ENCODE measurements around the gene CFAP206. TPM values are rescaled to one million over a fixed set of nuclear protein-coding genes. Genes with fewer than 3 reads are reported as not detected.
A peak's percentile ranks its signal among the peaks of the same experiment; 100 is the strongest.
"Not testable (repeated sequence)": the region's sequence is repeated elsewhere in the genome, so short reads cannot be mapped to it uniquely, and the experiment has no call there.

The CFAP206 gene
- total RNA-seq, 1 donor from 2014 or later, result 5.1 TPM

DNA sequence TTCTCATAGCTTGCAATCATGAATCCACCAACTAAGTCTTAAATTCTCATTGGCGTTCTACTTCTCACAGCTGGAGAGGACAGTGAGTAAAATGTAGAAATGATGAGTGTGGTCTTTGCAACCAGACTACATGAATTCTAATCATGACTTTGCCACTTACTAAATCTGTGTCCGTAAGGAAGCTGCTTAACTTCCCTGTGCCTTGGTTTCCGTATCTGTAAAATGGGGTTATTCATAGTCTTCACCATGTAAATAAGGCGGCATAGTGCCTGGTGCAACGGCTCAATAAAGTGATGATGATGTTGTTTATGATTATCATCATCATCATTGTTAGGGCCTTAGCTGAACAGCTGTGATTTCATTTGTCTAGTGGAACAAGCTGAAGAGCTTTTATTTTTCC, 12.6 kb downstream of the CFAP206 start:
- DNase-seq (ENCODE audit: low spot score), result no peak

DNA sequence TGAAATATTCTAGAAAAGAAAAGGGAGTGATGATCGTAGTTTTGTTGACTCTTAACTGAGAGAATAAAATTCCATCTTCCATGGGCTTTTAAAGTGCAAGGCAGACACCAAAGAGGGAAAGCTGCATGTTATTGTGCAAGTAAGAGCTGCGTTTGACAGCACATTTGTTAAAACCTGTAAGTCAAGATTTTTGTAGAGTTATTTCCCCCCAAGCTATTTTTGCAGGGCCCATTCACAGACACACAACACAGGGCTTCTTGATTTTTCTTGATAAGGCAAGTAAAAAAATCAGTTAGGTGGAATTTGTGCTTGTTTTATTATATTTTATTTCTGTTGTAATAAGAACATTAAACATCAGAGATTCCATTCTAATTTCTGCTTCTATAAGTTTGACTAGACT, 13.8 kb downstream of the CFAP206 start:
- DNase-seq (ENCODE audit: low spot score), result peak; percentile 79

DNA sequence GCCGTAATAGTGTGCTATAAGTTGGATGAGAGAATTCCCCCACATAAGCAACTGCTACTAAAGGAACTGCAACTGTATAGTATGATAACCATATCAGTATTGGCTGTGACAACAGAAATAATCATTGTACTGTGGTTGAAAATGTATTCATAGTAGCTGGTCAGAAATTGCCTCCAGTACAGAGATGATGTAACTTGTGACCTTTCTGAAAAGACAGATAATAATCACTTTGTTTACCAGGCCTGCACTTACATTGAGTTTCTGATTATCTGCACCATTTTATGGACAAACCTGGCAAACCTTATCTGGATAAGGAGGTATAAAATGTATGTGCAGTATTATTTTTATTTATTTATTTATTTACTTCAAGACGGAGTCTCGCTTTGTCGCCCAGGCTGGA, 19.0 kb downstream of the CFAP206 start:
- no peak for DNase-seq (ENCODE audit: low spot score)

DNA sequence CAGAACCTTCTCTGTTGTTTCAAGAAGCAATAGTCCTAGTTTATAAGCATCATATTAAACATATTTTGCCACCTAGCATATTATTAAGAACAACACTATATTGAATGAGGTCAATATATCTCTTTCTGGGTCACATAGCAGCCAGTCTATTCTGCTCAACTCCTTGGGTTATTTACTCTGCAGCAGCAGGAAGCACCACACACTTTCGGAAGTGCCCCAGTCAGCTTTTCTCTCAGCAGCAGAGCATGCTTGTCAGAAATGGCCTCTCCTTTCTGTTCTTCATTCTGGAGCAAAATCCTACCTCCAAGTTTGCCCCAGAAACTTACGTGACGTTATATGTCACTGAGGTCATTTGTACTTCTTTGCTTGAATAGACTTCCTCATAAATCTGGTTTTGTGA, 22.7 kb downstream of the CFAP206 start:
- DNase-seq (ENCODE audit: low spot score), result no peak

DNA sequence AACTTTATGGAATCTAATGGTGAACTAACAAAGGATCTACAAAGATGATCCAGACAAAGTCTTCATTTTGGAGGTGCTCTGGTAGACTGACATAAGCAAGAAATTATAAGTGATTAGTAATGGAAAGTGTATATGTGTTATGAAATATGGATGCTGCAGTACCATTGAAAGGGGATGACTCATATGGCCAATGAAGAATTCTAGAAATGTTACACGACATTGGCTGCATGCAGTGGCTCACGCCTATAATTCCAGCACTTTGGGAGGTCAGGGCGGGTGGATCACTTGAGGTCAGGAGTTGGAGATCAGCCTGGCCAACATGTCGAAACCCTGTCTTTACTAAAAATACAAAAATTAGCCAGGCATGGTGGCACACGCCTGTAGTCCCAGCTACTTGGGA, 23.5 kb downstream of the CFAP206 start:
- no peak for DNase-seq (ENCODE audit: low spot score)

DNA sequence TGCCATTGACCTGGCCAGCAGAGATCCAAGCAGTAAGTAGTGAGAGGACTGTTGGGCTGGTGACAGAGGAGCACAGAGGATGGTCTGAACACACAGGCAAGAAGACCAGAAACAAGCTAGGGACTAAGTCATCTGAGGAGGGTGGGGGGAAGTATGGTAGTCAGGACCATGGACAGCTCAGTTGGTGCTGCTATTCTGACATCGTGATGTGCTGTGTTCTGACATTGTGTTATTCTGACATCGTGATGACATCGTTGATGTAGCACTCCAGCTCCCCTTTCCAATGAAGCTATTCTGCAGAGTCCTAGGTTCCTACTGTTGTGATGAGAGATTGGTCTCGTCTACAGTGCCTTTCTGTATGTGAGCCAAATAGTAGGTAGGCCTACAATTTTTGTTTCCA, 28.7 kb downstream of the CFAP206 start:
- peak; percentile 63 for DNase-seq (ENCODE audit: low spot score)

DNA sequence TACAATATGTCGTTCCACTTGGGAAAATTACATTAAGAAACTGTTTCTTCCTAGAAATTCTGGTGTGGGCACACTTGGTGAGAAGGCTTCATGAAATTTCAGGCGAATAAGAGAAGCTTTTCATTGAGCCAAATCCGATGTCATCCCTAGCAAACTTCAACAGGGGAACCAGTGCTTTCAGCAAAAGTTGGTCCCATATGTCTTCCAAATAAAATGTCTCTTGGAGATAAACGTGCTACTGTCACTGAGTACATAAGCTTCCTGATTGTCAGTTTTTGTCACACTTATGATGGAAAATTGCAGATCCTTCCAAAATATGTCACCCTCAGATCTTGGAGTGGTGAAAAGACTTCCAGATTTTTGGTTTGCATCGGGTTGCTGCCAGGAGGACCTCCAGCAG, 33.9 kb downstream of the CFAP206 start:
- DNase-seq (ENCODE audit: low spot score), result no peak

DNA sequence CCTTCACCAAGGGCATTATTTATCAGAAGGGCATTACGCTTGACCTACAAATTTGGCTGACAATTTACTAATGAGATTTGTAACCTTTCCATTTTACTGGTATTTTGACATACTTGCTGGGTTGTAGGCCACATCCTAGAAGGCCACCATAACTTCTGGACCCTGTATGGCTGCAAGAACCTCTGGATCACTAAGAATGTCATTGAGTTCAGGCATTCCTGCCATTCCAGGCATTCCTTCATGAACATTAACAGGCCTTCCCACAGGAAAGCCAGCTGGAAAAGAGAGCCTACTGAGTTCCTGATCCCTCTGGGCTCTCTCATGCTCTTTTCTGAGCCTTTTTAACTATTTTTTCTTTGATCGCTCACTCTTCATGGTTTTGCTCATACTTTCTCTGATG, 36.6 kb downstream of the CFAP206 start:
- no peak for DNase-seq (ENCODE audit: low spot score)

DNA sequence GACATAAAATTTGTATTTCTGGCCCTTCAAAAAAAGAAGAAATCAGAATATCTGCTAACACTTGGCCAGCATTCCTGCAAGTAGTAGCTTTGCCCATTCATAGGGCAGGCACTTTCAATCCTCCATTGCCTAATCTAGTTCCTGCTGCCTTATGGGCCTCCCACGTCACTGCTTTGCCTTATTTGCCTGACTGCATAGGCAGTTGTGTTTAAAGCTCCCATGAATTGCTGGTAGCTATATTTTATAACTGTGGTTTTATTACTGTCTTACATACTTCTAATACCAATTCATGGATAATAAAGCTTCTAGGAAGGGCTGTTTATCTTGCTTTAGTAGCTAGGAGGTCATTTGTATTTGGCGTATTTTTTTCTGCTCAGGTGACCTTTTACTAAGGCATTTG, 57.3 kb downstream of the CFAP206 start:
- DNase-seq (ENCODE audit: low spot score), result no peak

DNA sequence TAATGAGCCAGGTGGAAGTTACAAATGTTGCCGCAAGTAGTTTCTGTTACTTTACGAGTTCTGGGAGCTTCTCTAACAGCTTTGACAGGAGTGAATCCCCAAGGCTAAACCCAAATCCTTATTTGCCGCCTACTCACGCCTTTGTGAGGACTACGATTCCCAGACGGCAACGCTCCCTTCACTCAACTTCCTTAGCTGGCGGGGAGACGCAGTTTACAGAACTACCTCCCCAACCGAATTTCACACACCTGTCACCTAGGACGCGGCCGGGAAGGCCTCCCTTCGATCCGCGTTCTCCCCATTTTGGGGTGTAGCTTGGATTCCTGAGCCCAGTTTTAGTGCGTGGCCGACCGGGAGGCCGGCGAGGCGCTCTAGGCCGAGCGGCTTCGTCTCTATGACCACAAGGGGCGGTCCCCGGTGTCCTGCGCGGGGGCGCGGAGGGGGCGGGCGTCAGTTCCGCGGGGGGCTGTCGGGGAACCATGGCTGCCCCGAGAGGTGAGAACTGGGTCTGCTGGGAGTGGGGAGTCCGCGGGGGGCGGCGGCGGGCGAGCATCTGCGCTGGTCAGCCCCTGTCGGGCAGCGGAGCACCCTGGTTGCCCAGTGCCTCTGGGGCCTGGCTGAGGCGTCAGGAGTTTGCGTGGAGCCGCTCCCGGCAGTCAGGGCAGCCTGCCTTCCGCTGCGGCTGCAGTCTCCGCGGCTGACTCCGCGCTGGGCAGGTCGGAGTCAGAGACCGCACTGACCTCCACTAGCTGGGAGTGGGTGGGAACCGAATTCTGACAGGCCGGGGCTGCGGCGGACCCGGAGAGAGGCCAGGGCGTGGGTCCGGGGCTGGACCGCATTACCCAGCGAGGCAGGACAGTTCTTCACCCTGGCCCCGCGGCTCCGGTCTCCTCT, 65.0 kb downstream of the CFAP206 start, which contains the start of gene SLC35A1:
Gene SLC35A1, plus strand, starts transcription at position 450 of the 894 bp plus-strand sequence. Its CDS starts 30 bp downstream, at position 480.
- peak; percentile 93 for DNase-seq (ENCODE audit: low spot score)

DNA sequence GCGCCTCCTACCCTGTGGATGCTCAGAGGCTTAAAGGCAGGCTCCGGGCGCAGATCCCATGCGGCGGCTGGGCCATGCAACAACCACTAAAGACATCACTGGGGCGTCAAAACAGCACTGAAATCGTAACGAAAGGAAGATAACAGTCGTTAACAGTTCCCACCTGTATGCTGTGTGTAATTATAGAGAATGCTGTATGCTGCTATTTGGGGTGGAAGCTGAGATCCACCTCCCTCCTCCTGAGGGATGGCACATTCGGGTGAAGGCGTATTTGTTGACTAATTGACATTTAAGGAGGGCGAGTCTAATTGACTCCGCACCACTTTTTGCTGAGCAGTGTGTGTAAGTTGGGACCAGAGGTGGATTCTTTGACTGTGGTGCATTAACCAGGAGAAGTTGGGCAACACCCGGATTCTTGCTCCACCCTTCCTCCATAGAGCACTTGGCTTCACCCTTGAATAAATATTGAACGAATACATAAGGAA, 65.7 kb downstream of the CFAP206 start:
- DNase-seq (ENCODE audit: low spot score), result peak; percentile 26

DNA sequence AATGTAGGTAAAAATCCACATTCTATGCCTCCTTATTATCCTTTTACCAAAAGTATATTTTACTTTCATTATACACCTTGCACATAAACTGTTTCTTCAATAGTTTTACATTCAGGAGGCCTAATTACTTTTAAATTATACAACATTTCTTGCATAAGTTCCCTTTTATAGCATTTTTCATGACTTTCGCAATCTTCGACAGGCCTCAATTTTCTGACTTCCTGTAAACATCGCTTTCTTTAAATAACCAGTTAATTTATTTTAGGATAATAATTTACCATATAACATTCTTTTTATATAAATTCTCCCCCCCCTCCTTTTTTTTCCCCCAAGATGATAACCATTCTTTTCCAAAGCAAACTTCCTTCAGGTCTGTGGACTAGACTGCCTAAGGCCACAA, 74.2 kb downstream of the CFAP206 start:
- DNase-seq (ENCODE audit: low spot score), result no peak

DNA sequence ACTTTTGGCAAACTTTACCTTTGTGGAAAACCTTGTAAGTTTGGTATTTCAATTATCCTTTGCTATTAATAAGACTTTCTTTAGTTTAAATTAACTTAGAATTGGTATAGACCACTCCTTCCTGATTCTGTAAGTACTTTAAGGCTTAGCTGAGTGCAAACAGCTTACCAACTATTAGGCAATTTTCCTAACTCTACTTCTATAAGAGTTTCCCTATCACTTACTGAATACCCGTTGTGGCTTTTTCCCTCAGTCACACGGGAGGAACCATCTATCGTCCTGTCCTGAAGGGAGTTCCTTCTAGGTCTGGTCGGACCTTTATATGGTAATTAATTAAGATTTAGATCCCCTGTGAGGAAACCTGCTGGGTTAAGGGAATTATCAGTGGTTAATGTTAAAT, 74.6 kb downstream of the CFAP206 start:
- DNase-seq (ENCODE audit: low spot score), result no peak

DNA sequence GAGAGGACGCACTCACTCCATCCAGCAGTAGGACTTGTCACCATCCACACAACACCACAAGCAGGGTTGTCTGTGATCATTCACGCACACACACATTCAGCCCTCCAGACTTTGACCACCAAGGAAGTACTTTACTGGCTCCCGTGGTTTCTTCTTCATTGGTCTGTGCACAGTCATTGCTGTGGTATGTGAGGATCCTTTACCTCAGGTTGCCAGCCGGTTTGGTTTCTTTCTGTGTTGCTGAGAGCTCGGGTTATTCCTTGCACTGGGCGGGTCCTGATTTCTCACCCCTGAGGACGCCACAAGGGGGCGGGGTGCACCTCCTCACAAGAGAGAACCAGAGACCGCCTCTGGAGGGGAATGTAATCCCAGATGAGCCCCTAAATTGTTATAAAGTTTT, 76.2 kb downstream of the CFAP206 start:
- no peak for DNase-seq (ENCODE audit: low spot score)

DNA sequence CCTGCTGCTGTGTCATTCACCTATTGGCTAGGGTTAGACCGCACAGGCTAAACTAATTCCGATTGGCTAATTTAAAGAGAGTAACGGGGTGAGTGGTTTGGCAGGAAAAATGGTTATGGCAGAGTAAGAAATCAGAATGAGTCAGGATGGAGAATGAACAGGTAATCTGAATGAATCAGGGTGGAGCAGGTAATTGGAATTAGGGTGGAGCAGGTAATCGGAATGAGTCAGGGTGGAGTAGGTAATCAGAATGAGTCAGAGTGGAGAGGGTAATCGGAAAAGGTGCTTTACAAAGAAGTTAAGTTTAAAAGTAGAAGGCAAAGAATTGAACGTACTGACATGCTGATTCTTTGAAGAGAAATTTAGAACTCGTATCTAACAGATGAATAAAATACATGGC, 76.7 kb downstream of the CFAP206 start:
- no peak for DNase-seq (ENCODE audit: low spot score)

DNA sequence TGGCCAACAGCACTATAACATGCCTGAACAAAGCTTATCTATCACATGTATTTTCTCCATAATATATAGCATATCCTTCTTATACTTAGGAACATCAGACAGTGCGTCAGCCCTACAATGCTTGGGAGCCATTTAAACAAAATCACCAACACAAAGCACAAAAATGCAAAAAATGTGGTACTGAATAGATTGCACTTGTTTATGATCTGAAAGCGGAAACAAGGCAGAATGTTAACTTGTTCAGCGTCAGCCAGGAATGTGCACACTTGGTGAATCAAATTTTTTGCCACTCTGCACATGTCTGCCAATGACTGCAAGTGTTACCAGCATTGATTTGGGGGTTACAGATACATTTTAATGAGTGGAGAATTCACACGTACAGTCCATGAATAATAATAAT, 79.8 kb downstream of the CFAP206 start:
- DNase-seq (ENCODE audit: low spot score), result peak; percentile 8

DNA sequence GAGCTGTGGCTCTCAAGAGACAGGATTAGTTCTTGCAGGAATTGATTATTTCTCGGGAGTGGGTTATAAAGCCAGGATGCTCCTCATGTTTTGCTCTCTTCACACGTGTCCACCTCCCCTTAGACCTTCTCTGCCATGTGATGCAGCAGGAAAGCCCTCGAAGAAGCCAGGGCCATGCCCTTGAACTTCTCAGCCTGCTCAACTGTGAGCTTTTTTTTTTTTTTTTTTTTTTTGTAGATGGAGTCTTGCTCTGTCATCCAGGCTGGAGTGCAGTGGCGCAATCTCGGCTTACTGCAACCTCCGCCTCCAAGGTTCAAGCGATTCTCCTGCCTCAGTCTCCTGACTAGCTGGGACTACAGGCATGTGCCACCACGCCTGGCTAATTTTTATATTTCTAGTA, 81.6 kb downstream of the CFAP206 start:
- DNase-seq (ENCODE audit: low spot score), result not testable (repeated sequence)

DNA sequence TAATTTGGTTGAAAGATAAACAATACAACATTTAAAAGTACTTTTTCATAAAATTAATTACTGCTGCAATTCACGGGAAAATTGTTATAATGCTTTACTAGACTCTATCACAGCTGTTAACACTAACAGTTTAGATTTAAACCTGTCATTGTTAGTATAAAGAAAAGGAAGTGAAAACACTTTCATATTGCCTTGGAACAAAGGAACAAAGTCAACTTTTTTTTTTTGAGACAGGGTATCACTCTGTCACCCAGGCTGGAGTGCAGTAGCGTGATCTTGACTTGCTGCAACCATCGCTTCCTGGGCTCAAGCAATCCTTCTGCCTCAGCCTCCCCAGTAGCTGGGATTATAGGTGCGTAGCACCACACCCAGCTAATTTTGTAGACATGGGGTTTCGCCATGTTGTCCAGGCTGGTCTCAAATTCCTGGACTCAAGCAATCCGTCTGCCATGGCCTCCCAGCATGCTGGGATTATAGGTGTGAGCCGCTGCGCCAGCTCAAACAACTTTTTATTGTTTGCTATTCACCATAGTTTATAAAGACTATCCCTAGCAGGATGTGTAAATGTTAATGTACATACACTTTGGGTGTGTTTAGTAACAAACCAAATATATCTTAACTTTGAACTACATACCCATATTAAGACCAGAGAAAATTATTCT, 87.1 kb downstream of the CFAP206 start:
- no peak for DNase-seq (ENCODE audit: low spot score)

DNA sequence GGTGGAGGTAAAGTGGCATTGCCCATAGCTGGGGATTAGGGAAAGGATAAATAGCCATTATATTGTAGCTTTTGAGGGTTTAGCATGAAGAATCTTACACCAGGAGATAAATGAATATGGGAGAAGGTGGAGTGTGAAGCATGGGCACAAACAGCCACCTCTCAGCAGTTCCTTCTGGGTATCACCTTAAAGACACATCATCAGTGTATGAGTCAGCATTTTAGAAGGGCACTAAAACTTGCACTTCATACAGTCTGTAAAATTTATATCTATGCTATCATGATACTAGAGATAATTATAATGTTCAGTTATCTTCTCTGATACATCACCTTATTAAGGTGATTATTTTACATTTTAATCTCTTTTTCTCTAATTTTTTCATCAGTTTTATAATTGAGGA, 90.3 kb downstream of the CFAP206 start:
- DNase-seq (ENCODE audit: low spot score), result no peak

DNA sequence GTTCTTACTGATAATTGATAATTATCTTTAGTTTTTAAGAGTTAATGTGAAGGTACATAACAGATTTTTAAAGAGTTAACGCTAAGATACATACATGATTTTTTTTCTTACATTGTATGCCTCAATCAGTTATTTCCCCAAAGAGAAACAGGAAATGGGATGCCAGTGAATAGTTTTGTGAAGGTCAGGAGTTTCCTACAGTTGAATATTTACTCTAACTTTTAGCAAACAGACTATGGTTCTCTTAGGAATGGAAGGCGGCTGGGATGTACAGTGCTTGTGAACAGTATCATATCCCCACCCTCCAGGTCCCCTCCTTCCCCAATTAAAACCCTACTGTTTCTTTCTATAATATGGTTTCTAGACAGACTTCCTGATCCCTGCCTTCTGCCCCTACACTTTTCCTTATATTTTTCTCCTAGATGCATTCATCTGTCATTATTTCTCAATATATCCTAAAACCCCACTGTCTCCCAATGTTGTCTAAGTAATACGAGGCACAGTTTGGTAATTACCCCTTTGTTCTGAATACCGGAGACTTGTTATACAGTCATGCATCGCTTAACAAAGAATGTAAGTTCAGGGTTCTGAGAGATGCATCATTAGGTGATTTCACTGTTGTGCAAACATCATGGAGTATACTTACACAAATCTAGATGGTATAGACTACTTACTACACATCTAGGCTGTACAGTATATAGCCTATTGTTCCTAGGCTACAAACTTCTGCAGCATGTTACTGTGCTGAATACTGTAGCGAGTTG, 94.2 kb downstream of the CFAP206 start:
- DNase-seq (ENCODE audit: low spot score), result no peak

DNA sequence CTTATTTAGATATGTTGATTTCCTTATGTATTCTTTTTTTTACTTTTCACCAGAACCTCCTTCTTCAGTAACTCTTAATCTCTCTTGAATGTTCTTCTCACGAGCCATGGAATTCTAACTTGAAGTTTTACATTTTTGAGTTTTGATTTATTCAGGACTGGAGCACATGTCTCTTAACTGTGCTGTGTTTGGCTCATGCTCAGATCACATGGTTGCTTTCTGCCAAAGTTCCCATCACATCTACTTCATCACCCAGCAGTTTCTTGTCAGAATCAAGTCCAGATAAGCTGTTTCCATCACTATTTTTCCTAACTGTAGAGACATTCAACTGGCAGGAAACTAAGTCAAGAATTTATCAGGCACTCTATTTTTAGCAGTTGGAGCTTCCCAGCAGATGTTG, 96.7 kb downstream of the CFAP206 start:
- peak; percentile 72 for DNase-seq (ENCODE audit: low spot score)
